Measurements from ENCODE around the gene SLC2A9.

The SLC2A9 gene

GRCh38 chr4:10017037-10017893 is 4.0 kb downstream of the SLC2A9 start (continued):
- TF ChIP-seq SNAI2 (CRISPR knock-in tag; IDR thresholded peaks at IDR 0.05) = no peak

- no peak for ATAC-seq
- TF ChIP-seq TCF4 (CRISPR knock-in tag; IDR thresholded peaks at IDR 0.05; ENCODE audit: borderline replicate concordance) = no peak
- TF ChIP-seq RARB (CRISPR knock-in tag; IDR thresholded peaks at IDR 0.05) = no peak
- TF ChIP-seq SNAI2 (CRISPR knock-in tag; IDR thresholded peaks at IDR 0.05) = no peak
- TF ChIP-seq CSDC2 (CRISPR knock-in tag; IDR thresholded peaks at IDR 0.05) = no peak
- TF ChIP-seq TOX (CRISPR knock-in tag; IDR thresholded peaks at IDR 0.05; ENCODE audit: borderline replicate concordance) = no peak
- TF ChIP-seq CREB5 (CRISPR knock-in tag; IDR thresholded peaks at IDR 0.05; ENCODE audit: low read depth) = no peak
- no peak for TF ChIP-seq POU6F1 (CRISPR knock-in tag; IDR thresholded peaks at IDR 0.05; ENCODE audit: borderline replicate concordance, low read depth)
- no peak for TF ChIP-seq PATZ1 (CRISPR knock-in tag; IDR thresholded peaks at IDR 0.05; ENCODE audit: borderline replicate concordance)
- TF ChIP-seq ZFP3 (CRISPR knock-in tag; IDR thresholded peaks at IDR 0.05) = no peak
- no peak for TF ChIP-seq ZNF565 (CRISPR knock-in tag; conservative IDR thresholded peaks at IDR 0.05; ENCODE audit: low read depth)
- TF ChIP-seq ARNTL (CRISPR knock-in tag; IDR thresholded peaks at IDR 0.05; ENCODE audit: borderline replicate concordance, low read depth) = no peak
- TF ChIP-seq ZNF8 (CRISPR knock-in tag; IDR thresholded peaks at IDR 0.05) = no peak
- no peak for TF ChIP-seq ISL1 (CRISPR knock-in tag; IDR thresholded peaks at IDR 0.05)
- TF ChIP-seq ZC3H10 (CRISPR knock-in tag; IDR thresholded peaks at IDR 0.05) = no peak
- TF ChIP-seq PPARA (CRISPR knock-in tag; IDR thresholded peaks at IDR 0.05; ENCODE audit: borderline replicate concordance) = no peak
- TF ChIP-seq ESRRG (CRISPR knock-in tag; IDR thresholded peaks at IDR 0.05) = no peak
- TF ChIP-seq GLIS3 (CRISPR knock-in tag; IDR thresholded peaks at IDR 0.05) = no peak
- no peak for TF ChIP-seq OSR1 (CRISPR knock-in tag; IDR thresholded peaks at IDR 0.05)
- no peak for TF ChIP-seq ZNF70 (CRISPR knock-in tag; IDR thresholded peaks at IDR 0.05)
These were observed 5.1 kb downstream of the SLC2A9 start for GRCh38 chr4:10016169-10016568.

GRCh38 chr4:10015140-10015753 is 6.0 kb downstream of the SLC2A9 start:
- ATAC-seq = no peak
- TF ChIP-seq CSDC2 (CRISPR knock-in tag; IDR thresholded peaks at IDR 0.05) = no peak
- TF ChIP-seq OSR1 (CRISPR knock-in tag; IDR thresholded peaks at IDR 0.05) = no peak
- no peak for TF ChIP-seq TOX (CRISPR knock-in tag; IDR thresholded peaks at IDR 0.05; ENCODE audit: borderline replicate concordance)
- no peak for TF ChIP-seq TCF4 (CRISPR knock-in tag; IDR thresholded peaks at IDR 0.05; ENCODE audit: borderline replicate concordance)
- no peak for TF ChIP-seq ESRRG (CRISPR knock-in tag; IDR thresholded peaks at IDR 0.05)
- TF ChIP-seq ZC3H10 (CRISPR knock-in tag; IDR thresholded peaks at IDR 0.05) = no peak
- TF ChIP-seq TSHZ2 (CRISPR knock-in tag; IDR thresholded peaks at IDR 0.05) = no peak
- TF ChIP-seq CSRNP3 (CRISPR knock-in tag; IDR thresholded peaks at IDR 0.05) = no peak
- no peak for TF ChIP-seq ZFP30 (CRISPR knock-in tag; IDR thresholded peaks at IDR 0.05)
